HG03521 (cell line): ENCODE measurements around the gene HES6.

Experiments
- ATAC-seq: cut with Tn5 transposase; IDR thresholded peaks from one replicate; pipeline ENCODE4 v1.9.1; 2021; ENCODE audit warnings: mild to moderate bottlenecking, moderate library complexity; ENCODE audit not compliant: unreplicated experiment

The HES6 gene

GRCh38 chr2:238239863-238240756, at the start of gene HES6:
TSS of gene HES6 (minus strand) at chr2:238240038. CDS start at chr2:238239905, 133 bp downstream.
- ATAC-seq = peak; percentile 83

GRCh38 chr2:238289574-238289973, 49.7 kb upstream of the HES6 start:
- ATAC-seq = no peak

- peak; percentile 83 for ATAC-seq
These were observed 49.1 kb upstream of the HES6 start for GRCh38 chr2:238288650-238289573.

DNA sequence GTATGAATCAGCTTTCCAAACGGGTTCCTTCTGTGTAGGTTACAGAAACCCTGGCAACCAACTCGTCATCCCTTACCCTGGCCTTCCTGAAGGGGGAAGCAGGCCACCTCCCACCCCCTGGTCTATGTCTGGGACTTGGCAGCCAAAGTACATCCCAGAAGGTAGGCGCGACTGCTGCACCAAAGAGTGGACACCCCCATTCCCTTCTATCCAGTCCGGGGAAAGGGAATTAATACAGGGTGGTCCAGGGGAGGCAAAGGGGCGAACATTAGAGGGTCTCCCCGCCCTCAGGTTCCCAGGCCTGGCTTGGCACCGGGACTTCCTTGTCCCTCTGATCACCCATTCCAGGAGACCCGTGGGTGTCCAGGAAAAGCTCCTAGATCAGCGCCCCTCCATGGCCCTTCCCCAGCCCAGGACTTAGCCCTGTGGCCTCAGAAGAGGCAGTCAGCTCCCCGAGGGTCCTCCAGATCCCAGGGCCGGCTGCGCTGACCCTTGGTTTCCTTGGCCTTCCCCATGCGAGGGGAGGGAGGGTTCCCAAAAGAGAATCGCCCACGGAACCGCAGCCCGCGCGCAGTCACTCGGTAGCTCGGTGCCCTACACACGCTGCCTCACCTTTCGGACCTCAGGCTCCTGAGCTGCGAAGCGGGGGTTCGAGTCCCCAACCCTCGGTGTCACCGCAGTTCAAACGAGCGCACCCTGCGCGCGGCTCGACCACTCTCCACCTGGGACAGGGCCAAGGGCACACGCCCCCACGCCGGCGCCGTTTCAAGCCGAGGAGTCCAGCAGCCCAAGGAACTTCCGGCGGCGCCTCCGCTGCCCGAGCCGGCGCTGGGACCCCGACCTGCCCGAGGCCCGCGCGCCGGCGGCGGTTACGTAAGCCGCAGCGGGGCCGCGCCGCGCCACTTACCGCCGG, 48.2 kb upstream of the HES6 start, which contains the start of gene PER2:
TSS of gene PER2 (minus strand) at position 874 of the 913 bp plus-strand sequence. CDS start 10,674 bp downstream, outside the sequence.
- no peak for ATAC-seq

GRCh38 chr2:238286987-238287736, 47.3 kb upstream of the HES6 start:
- no peak for ATAC-seq

GRCh38 chr2:238286551-238286950, 46.7 kb upstream of the HES6 start:
- ATAC-seq = no peak

- no peak for ATAC-seq
These were observed 46.3 kb upstream of the HES6 start for GRCh38 chr2:238286095-238286494.

- ATAC-seq = no peak
These were observed 45.8 kb upstream of the HES6 start for GRCh38 chr2:238285653-238286082.

GRCh38 chr2:238284802-238285515, 45.1 kb upstream of the HES6 start:
- no peak for ATAC-seq

DNA sequence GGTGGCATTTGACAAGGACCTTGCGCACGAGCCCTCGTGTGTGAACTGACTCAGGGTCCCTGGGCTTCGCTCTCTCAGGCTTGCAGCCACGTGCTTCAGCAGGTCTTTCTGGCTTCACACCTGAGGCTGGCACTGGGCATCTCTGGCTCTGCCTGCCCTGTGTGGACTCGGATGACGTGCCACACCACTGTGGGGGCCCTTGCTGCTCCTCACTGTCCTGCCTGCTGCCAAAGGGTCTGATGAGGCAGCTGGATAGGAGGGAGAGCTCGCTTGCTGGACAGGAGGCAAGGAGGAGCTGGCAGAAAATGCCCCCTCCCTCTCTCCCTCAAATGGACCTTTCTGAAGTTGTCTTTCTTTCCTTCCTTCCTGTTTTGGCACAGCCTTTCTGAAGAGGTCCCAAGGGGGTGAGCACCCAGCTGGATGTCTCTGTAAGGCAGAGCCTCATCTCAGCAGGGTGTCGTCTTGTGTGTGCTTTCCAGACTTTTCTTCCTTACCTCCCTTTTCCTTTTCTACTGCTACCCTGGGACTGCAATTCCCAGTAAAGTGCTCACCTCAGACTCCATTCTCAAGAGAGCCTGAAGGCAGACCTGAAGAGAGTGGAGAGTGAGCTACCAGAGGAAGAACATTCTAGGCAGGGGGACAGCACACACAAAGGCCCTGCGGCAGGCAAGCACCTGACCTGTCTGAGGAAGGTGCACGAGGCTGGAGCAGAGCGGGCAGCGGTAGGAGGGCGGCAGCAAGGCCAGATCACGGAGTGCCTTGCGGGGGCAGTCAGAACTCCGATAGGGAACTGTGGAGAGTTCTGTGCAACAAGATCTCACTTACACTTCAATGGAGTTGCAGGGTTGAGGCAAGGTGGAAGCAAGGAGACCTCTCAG, 43.3 kb upstream of the HES6 start:
- no peak for ATAC-seq

GRCh38 chr2:238281826-238282480, 42.1 kb upstream of the HES6 start:
- no peak for ATAC-seq

DNA sequence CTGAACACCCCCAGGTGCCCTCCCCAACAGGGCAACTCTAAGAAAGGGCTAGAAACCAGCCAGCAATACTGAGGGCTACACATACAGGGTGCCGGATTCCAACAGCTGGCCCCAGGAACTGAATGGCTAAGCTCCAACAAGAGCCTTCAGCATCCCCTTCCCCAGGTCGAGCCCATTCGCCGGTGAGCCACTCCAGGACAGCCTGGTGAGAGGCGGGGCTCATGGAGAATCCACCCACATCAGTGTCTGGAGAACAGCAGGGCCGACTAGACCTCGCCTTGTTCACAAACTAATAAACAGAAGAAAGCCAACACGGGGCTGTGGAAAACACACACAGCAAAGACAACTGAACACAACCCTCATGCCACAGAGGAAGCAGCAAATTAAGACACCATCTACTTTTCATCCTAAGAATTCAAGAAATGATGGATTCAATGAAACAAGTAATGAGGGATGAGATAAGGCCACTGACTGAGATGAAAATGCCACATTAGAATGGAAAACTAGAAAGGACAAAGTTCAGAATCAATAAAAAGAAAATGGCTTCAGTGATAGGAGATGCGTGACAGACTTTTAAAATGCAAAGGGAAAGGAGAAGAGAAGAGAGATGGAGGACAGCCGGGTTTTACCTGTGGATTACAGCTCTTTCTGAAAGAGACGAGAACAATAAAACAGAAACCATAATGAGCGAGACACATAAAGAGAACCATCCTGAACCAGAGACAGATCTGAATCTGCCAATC, 40.4 kb upstream of the HES6 start:
- ATAC-seq = no peak

- no peak for ATAC-seq
These were observed 39.5 kb upstream of the HES6 start for GRCh38 chr2:238279324-238279682.

DNA sequence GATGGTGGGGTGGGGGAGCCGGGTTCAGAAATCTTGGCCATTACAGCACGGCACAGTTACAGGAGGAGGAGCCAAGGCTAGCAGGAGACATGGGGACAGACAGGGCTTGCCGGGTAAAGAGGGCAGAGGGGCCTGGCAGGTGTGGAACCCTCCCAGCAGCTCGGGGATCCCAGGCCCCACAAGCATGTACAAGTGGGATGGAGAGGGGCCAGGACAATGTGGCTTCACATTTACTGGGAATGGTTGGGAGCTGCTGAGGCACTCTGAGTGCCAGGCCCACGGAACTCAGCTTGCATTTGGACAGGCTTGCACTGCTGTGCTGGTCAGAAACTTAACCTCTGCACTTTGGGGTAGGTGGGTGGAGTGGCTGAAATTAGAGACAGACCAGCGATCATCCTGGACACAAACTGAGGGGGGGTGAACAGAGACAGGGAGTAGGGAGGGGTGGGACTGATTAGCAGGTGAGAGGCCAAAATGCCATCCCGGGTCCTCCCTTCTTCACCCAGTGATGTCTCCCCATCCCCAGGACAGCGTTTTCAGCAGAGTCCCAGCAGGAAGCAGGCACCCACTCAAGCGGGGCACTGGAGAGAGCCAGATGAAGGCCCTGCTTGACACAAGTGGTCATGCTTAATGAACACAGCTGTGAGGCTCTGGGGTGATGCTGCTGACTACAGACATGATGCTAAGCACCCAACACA, 38.9 kb upstream of the HES6 start:
- ATAC-seq = no peak

DNA sequence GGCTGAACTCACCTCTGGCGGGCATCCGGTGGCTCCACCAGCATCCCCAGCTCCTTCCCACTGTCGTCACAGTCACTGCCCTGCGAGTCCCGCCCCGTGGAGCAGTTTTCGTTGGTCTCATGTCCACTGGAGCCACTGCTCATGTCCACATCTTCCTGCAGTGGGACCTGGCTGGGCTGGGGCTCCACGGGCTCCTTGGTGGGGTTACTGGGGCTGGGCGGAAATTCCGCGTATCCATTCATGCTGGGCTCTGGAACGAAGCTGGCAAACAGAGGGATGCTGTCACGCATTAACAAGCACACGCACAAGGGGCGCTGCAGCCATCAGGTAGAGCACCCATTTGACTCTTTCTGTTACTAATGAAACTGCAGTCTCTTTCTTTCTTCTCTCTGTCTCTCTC, 37.9 kb upstream of the HES6 start:
- ATAC-seq = no peak

GRCh38 chr2:238274152-238274865, 34.5 kb upstream of the HES6 start:
- no peak for ATAC-seq
